Measurements from ENCODE around the gene ATP10B.

DNA sequence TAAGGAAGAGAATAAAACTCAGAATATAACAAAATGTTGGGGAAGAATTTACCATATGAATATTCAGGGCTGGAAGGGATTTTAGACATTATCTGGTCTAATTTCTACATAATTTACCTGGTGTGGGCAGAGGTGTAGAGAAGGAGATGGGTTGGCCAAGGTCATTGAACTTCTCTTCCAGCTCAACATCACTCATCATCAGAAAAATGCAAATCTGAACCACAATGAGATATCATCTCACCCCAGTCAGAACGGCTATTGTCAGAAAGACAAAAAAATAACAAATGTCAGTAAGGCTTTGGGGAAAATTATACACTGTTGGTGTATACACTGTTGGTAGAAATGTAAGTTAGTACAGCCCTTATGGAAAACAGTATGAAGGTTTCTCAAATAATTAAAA, 308.6 kb downstream of the ATP10B start:
- TF ChIP-seq POLR2A (IDR thresholded peaks at IDR 0.05; ENCODE audit: low read depth, low read length) (no peak), TAF1 (IDR thresholded peaks at IDR 0.05; ENCODE audit: low read depth, low read length) (no peak), POLR2AphosphoS5 (IDR thresholded peaks at IDR 0.05; ENCODE audit: low read depth, low read length) (no peak), PAX5 (IDR thresholded peaks at IDR 0.05; ENCODE audit: insufficient read depth, low read length, severe bottlenecking) (no peak), SPI1 (IDR thresholded peaks at IDR 0.05; ENCODE audit: low read depth, low read length) (no peak)

Measured in GM12891 (cell line).